NCI-H146 treated with DMSO at 0.1 percent for 48 hours (cell line): ENCODE measurements around the gene NR4A1.

Experiments
- DNase-seq: peaks from one replicate; lab custom pipeline; 2025; ENCODE audit not compliant: unreplicated experiment; lab: John Stamatoyannopoulos, UW

The NR4A1 gene

GRCh38 chr12:52057638-52058576 is 6.7 kb downstream of the NR4A1 start:
- DNase-seq = no peak

GRCh38 chr12:52058631-52059361 is 7.6 kb downstream of the NR4A1 start:
- no peak for DNase-seq

GRCh38 chr12:52059582-52060497 is 8.6 kb downstream of the NR4A1 start:
- no peak for DNase-seq

- no peak for DNase-seq
Observed at GRCh38 chr12:52060498-52061177, 9.4 kb downstream of the NR4A1 start.

- no peak for DNase-seq
Observed at GRCh38 chr12:52061470-52062166, 10.4 kb downstream of the NR4A1 start.

GRCh38 chr12:52062167-52063081 is 11.2 kb downstream of the NR4A1 start:
- no peak for DNase-seq

- DNase-seq = no peak
Observed at GRCh38 chr12:52063082-52063924, 12.1 kb downstream of the NR4A1 start.

- DNase-seq = no peak
Observed at GRCh38 chr12:52063981-52064649, 12.9 kb downstream of the NR4A1 start.

GRCh38 chr12:52066346-52067080 is 15.3 kb downstream of the NR4A1 start:
- no peak for DNase-seq

- no peak for DNase-seq
Observed at GRCh38 chr12:52067081-52067374, 15.8 kb downstream of the NR4A1 start.

- peak; percentile 93 for DNase-seq
Observed at GRCh38 chr12:52069327-52070184, 18.3 kb downstream of the NR4A1 start, which contains the start of gene ATG101. Gene ATG101, plus strand, starts transcription at chr12:52069978. Its CDS starts 3,673 bp downstream, at chr12:52073651.

- no peak for DNase-seq
Observed at GRCh38 chr12:52070185-52070925, 19.1 kb downstream of the NR4A1 start.

- DNase-seq = no peak
Observed at GRCh38 chr12:52073531-52074381, 22.5 kb downstream of the NR4A1 start.
